Uterus (tissue), 4 donors: ENCODE results near the gene LDB3. TPM values are rescaled to one million over a fixed set of nuclear protein-coding genes. Genes with fewer than 3 reads are reported as not detected.

ENCODE experiments used
- DNase-seq, 2 donors: peaks; one replicate each; pipeline ENCODE4 v3.0.0-alpha.2; 2019 to 2020
- H3K27ac ChIP-seq, 2 donors: fragments of 200-600 bp; sonication (generic); 1 replicate in 1 of 2; 2 replicates in 1 of 2; pipeline ENCODE4 v1.5.1; 2016 to 2018
- H3K27me3 ChIP-seq, 2 donors: fragments of 200-600 bp; sonication (generic); one replicate each; pipeline ENCODE4 v1.5.1; 2018 to 2019; ENCODE audit warnings: control low read depth in 1 of 2
- H3K36me3 ChIP-seq, 2 donors: fragments of 200-600 bp; sonication (generic); one replicate each; pipeline ENCODE4 v1.5.1; 2019; ENCODE audit warnings: control low read depth in 1 of 2
- H3K4me1 ChIP-seq, 2 donors: fragments of 200-600 bp; sonication (generic); one replicate each; pipeline ENCODE4 v1.5.1; 2018 to 2019; ENCODE audit warnings: control low read depth in 1 of 2
- H3K4me3 ChIP-seq, 2 donors: fragments of 200-600 bp; sonication (generic); 1 replicate in 1 of 2; 2 replicates in 1 of 2; pipeline ENCODE4 v1.5.1; 2018 to 2019; ENCODE audit warnings: mild to moderate bottlenecking in 1 of 2
- H3K9me3 ChIP-seq, 2 donors: fragments of 200-600 bp; sonication (generic); one replicate each; pipeline ENCODE4 v1.5.1; 2019; ENCODE audit warnings: control low read depth in 1 of 2
- CTCF ChIP-seq, 4 experiments: fragments of 200-600 bp in 2 of 4; fragments of 450-650 bp in 2 of 4; sonication (generic) in 2 of 4; IDR thresholded peaks; one replicate each; pipeline ENCODE4 v1.5.1; 2016 to 2019; ENCODE audit warnings: antibody characterized with exemption in 4 of 4, mild to moderate bottlenecking in 2 of 4, moderate library complexity in 1 of 4
- POLR2A ChIP-seq, 2 donors: fragments of 450-650 bp; IDR thresholded peaks; one replicate each; pipeline ENCODE4 v1.6.1; 2016; ENCODE audit warnings: antibody characterized with exemption in 2 of 2, mild to moderate bottlenecking in 1 of 2, moderate library complexity in 1 of 2
- intact Hi-C: fragments of 100-400 bp; cut with DNase I; formaldehyde crosslinking; loops from one replicate; pipeline ENCODE4 v1.15.1; 2023; ENCODE audit warnings: low total_unique reads
- total RNA-seq, 4 donors: library from RNA; depleted of rRNA in 3 of 4; stranded (reverse); fragments of >200 nt in 3 of 4; gene quantifications; one replicate each; pipeline versions ENCODE4 v1.1.0 to v1.2.4, GENCODE V29; 2014 to 2023
- donor health status: DM: yes; HTN: yes; CAD: no.

Gene LDB3
- total RNA-seq, 4 donors from 2014 or later = 0.97 to 33.4 (median 4.2) TPM

- Histone ChIP-seq H3K9me3 (no peaks in the 10 kb centered on the region), H3K27ac (no peak overlapping the region), H3K27me3 (no peaks in the 10 kb centered on the region), H3K4me3 (no peak overlapping the region), H3K4me1 (peaks cover 0 to 9% of the 10 kb centered on the region in 2 donors), H3K36me3 (no peaks in the 10 kb centered on the region)
- peak in 1 of 2 donors; percentile 9 for DNase-seq
- no peak for TF ChIP-seq POLR2A (IDR thresholded peaks at IDR 0.05)
- intact Hi-C loops = no loop called here
These were observed 16.5 kb upstream of the LDB3 start for GRCh38 chr10:86651631-86652331.

- TF ChIP-seq POLR2A (IDR thresholded peaks at IDR 0.05) (no peak), CTCF (IDR thresholded peaks at IDR 0.05) (no peak)
- Histone ChIP-seq H3K9me3 (no peaks in the 10 kb centered on the region), H3K4me1 (peaks cover 0 to 9% of the 10 kb centered on the region in 2 donors), H3K27me3 (no peaks in the 10 kb centered on the region), H3K36me3 (no peaks in the 10 kb centered on the region), H3K27ac (no peak overlapping the region), H3K4me3 (no peak overlapping the region)
- no peak for DNase-seq
- intact Hi-C loops = no loop called here
These were observed 15.7 kb upstream of the LDB3 start for GRCh38 chr10:86652361-86653202.

- no peak for DNase-seq
- TF ChIP-seq CTCF (IDR thresholded peaks at IDR 0.05) = no peak
- no peak for TF ChIP-seq POLR2A (IDR thresholded peaks at IDR 0.05)
- Histone ChIP-seq H3K36me3 (no peaks in the 10 kb centered on the region), H3K4me3 (no peak overlapping the region), H3K27me3 (no peaks in the 10 kb centered on the region), H3K4me1 (peaks cover 0 to 6% of the 10 kb centered on the region in 2 donors), H3K27ac (no peak overlapping the region), H3K9me3 (no peaks in the 10 kb centered on the region)
- intact Hi-C loops = no loop called here
These were observed 14.9 kb upstream of the LDB3 start for GRCh38 chr10:86653379-86653778.

DNA sequence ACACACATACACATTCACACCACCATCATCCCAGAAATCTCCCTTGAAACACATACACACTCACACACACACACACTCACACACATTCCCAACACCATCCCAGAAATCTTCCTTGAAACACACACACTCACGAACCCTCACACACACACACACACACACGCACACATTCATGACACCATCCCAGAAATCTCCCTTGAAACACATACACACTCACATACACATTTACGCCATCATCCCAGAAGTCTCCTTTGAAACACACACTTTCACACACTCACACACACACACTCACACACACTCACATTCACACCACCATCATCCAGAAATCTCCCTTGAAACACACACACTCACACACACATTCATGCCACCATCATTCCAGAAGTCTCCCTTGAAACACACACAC is 14.3 kb upstream of the LDB3 start:
- DNase-seq = no peak
- H3K27me3 ChIP-seq = no peaks in the 10 kb centered on the region
- H3K27ac ChIP-seq = no peak overlapping the region
- no peak overlapping the region for H3K4me3 ChIP-seq
- H3K36me3 ChIP-seq = no peaks in the 10 kb centered on the region
- H3K9me3 ChIP-seq = no peaks in the 10 kb centered on the region
- no peak for TF ChIP-seq POLR2A (IDR thresholded peaks at IDR 0.05)
- no peak for TF ChIP-seq CTCF (IDR thresholded peaks at IDR 0.05)
- peaks cover 0 to 6% of the 10 kb centered on the region in 2 donors for H3K4me1 ChIP-seq
- intact Hi-C loops = no loop called here

DNA sequence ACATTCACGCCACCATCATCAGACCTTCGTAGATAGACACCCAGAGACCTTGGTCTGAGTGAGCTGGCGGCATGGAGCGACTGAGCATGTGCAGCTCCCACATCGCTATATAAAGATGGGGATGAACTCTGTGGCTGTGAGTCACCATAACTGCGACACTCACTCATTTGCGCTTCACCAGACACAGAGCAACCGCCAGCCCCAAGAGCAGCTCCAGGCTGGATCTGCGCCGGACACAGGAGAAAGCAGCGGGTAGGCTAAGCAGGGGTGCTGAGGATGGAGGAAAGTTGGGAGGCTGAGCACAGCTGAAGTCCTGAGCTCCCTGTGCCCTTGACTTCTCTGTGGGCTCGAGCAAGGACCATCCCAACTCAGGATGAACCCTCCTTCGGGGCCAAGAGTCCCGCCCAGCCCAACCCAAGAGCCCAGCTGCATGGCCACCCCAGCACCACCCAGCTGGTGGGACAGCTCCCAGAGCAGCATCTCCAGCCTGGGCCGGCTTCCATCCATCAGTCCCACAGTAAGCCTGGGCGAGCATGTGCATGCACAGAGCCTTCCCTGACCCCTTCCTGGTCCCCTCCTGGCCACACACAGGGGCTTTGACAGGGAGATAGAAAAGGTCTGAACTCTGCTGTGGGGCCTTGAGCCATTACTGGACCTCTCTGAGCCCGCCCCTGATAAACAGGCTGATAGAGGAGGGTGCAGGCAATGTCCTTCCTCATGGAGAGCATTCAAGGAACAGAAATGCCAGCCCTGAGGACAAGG is 13.7 kb upstream of the LDB3 start, which contains the start of gene OPN4:
TSS of gene OPN4 (plus strand) at position 137 of the 762 bp plus-strand sequence. CDS start at position 374, 237 bp downstream.
- TF ChIP-seq CTCF (IDR thresholded peaks at IDR 0.05) (no peak), POLR2A (IDR thresholded peaks at IDR 0.05) (no peak)
- H3K4me3 ChIP-seq = no peak within 1 kb of the TSS
- H3K27ac ChIP-seq = no peak within 1 kb of the TSS
- peak in 1 of 2 donors; percentile 7 for DNase-seq
- H3K4me1 ChIP-seq = peaks cover 0 to 2% of the 10 kb centered on the region in 2 donors
- intact Hi-C loops = no loop called here
- no peaks in the 10 kb centered on the region for H3K36me3 ChIP-seq
- no peaks in the 10 kb centered on the region for H3K9me3 ChIP-seq
- H3K27me3 ChIP-seq = no peaks in the 10 kb centered on the region
